SIG-M5 (cell line): ENCODE measurements around the gene CD44.

Experiments
- DNase-seq: peaks from one replicate; lab custom pipeline; 2025; lab: John Stamatoyannopoulos, UW

Gene CD44

GRCh38 chr11:35158701-35159510, 19.9 kb downstream of the CD44 start:
- DNase-seq = no peak

GRCh38 chr11:35160246-35160824, 21.4 kb downstream of the CD44 start:
- no peak for DNase-seq

- no peak for DNase-seq
Observed at GRCh38 chr11:35160902-35161597, 22.1 kb downstream of the CD44 start.

- DNase-seq = peak; percentile 25
Observed at GRCh38 chr11:35162745-35163144, 23.8 kb downstream of the CD44 start.

- no peak for DNase-seq
Observed at GRCh38 chr11:35163209-35163608, 24.2 kb downstream of the CD44 start.

- DNase-seq = no peak
Observed at GRCh38 chr11:35163702-35164496, 24.9 kb downstream of the CD44 start.

- DNase-seq = no peak
Observed at GRCh38 chr11:35165030-35165422, 26.1 kb downstream of the CD44 start.

- DNase-seq = peak; percentile 73
Observed at GRCh38 chr11:35165423-35166368, 26.7 kb downstream of the CD44 start.

- no peak for DNase-seq
Observed at GRCh38 chr11:35166369-35167360, 27.7 kb downstream of the CD44 start.

- no peak for DNase-seq
Observed at GRCh38 chr11:35167426-35167954, 28.5 kb downstream of the CD44 start.

- DNase-seq = no peak
Observed at GRCh38 chr11:35168671-35169070, 29.7 kb downstream of the CD44 start.

GRCh38 chr11:35169112-35169511, 30.1 kb downstream of the CD44 start:
- DNase-seq = no peak

GRCh38 chr11:35169754-35170153, 30.8 kb downstream of the CD44 start:
- no peak for DNase-seq

- DNase-seq = no peak
Observed at GRCh38 chr11:35170503-35170902, 31.5 kb downstream of the CD44 start.

- DNase-seq = no peak
Observed at GRCh38 chr11:35171226-35171625, 32.3 kb downstream of the CD44 start.

- DNase-seq = no peak
Observed at GRCh38 chr11:35173011-35173511, 34.1 kb downstream of the CD44 start.

- no peak for DNase-seq
Observed at GRCh38 chr11:35173616-35174566, 34.9 kb downstream of the CD44 start.

- no peak for DNase-seq
Observed at GRCh38 chr11:35174666-35175065, 35.7 kb downstream of the CD44 start.
